Measurements from ENCODE around the gene TMEM130.
A peak's percentile ranks its signal among the peaks of the same experiment; 100 is the strongest.

GRCh38 chr7:98869597-98870120 lies at the start of gene TMEM130:
- TF ChIP-seq POLR2AphosphoS5 (IDR thresholded peaks at IDR 0.05; ENCODE audit: borderline replicate concordance, low read depth, low read length) (no peak), EZH2 (IDR thresholded peaks at IDR 0.05) (peak; percentile 63), FOXP2 (optimal IDR thresholded peaks at IDR 0.05; ENCODE audit: control extremely low read depth, extremely low read length, insufficient read depth) (no peak)
